ENCODE measurements around the gene STK24.

STK24 gene

GRCh38 chr13:98563071-98563470 lies 13.8 kb downstream of the STK24 start:
- Histone ChIP-seq H3K79me2 (ENCODE audit: low read length) (peaks cover 97% of the 10 kb centered on the region), H3K9me3 (ENCODE audit: insufficient read depth, low read length) (no peaks in the 10 kb centered on the region), H3K27me3 (ENCODE audit: low read depth, low read length) (no peaks in the 10 kb centered on the region), H3K4me3 (ENCODE audit: low read length) (no peak overlapping the region), H3K9ac (ENCODE audit: low read length) (no peak overlapping the region), H2AFZ (ENCODE audit: low read depth, low read length) (no peak overlapping the region), H4K20me1 (ENCODE audit: insufficient read depth, low read length) (peaks cover 94% of the 10 kb centered on the region), H3K4me1 (ENCODE audit: low read length) (peaks cover 21% of the 10 kb centered on the region), H3K4me2 (ENCODE audit: low read length) (peak overlapping the region; percentile 29; the same call in 1 of the 2 replicates), H3K27ac (ENCODE audit: low read length) (no peak overlapping the region), H3K36me3 (replicated peaks; ENCODE audit: low read depth, low read length) (peaks cover 4% of the 10 kb centered on the region)
- TF ChIP-seq CTCF (IDR thresholded peaks at IDR 0.05; ENCODE audit: low read depth, low read length) (no peak), EZH2phosphoT487 (IDR thresholded peaks at IDR 0.05; ENCODE audit: low read depth) (no peak)

- no peak overlapping the region for H3K4me2 ChIP-seq (ENCODE audit: low read length)
- no peak overlapping the region for H3K4me3 ChIP-seq (ENCODE audit: low read length)
- H3K36me3 ChIP-seq (replicated peaks; ENCODE audit: low read depth, low read length) = peaks cover 3% of the 10 kb centered on the region
- H3K27ac ChIP-seq (ENCODE audit: low read length) = no peak overlapping the region
- H3K27me3 ChIP-seq (ENCODE audit: low read depth, low read length) = no peaks in the 10 kb centered on the region
- H3K79me2 ChIP-seq (ENCODE audit: low read length) = peaks cover 94% of the 10 kb centered on the region
- no peak overlapping the region for H2AFZ ChIP-seq (ENCODE audit: low read depth, low read length)
- H4K20me1 ChIP-seq (ENCODE audit: insufficient read depth, low read length) = peaks cover 88% of the 10 kb centered on the region
- TF ChIP-seq EZH2phosphoT487 (IDR thresholded peaks at IDR 0.05; ENCODE audit: low read depth) (no peak), CTCF (IDR thresholded peaks at IDR 0.05; ENCODE audit: low read depth, low read length) (no peak)
- H3K9ac ChIP-seq (ENCODE audit: low read length) = no peak overlapping the region
- H3K4me1 ChIP-seq (ENCODE audit: low read length) = peaks cover 14% of the 10 kb centered on the region
- H3K9me3 ChIP-seq (ENCODE audit: insufficient read depth, low read length) = no peaks in the 10 kb centered on the region
Measured at GRCh38 chr13:98559169-98559568, 17.7 kb downstream of the STK24 start.

GRCh38 chr13:98557937-98558792 lies 18.7 kb downstream of the STK24 start:
- no peak overlapping the region for H3K4me2 ChIP-seq (ENCODE audit: low read length)
- H3K27ac ChIP-seq (ENCODE audit: low read length) = no peak overlapping the region
- H3K9ac ChIP-seq (ENCODE audit: low read length) = no peak overlapping the region
- H3K79me2 ChIP-seq (ENCODE audit: low read length) = peaks cover 94% of the 10 kb centered on the region
- TF ChIP-seq EZH2phosphoT487 (IDR thresholded peaks at IDR 0.05; ENCODE audit: low read depth) = no peak
- no peak for TF ChIP-seq CTCF (IDR thresholded peaks at IDR 0.05; ENCODE audit: low read depth, low read length)
- H3K27me3 ChIP-seq (ENCODE audit: low read depth, low read length) = no peaks in the 10 kb centered on the region
- H4K20me1 ChIP-seq (ENCODE audit: insufficient read depth, low read length) = peaks cover 89% of the 10 kb centered on the region
- H3K4me1 ChIP-seq (ENCODE audit: low read length) = peaks cover 9% of the 10 kb centered on the region
- peaks cover 3% of the 10 kb centered on the region for H3K36me3 ChIP-seq (replicated peaks; ENCODE audit: low read depth, low read length)
- H2AFZ ChIP-seq (ENCODE audit: low read depth, low read length) = no peak overlapping the region
- no peaks in the 10 kb centered on the region for H3K9me3 ChIP-seq (ENCODE audit: insufficient read depth, low read length)
- H3K4me3 ChIP-seq (ENCODE audit: low read length) = no peak overlapping the region

GRCh38 chr13:98556968-98557631 lies 19.8 kb downstream of the STK24 start:
- H3K9me3 ChIP-seq (ENCODE audit: insufficient read depth, low read length) = no peaks in the 10 kb centered on the region
- H3K36me3 ChIP-seq (replicated peaks; ENCODE audit: low read depth, low read length) = peaks cover 3% of the 10 kb centered on the region
- H3K4me1 ChIP-seq (ENCODE audit: low read length) = peaks cover 6% of the 10 kb centered on the region; the same call in 1 of the 2 replicates
- H3K27me3 ChIP-seq (ENCODE audit: low read depth, low read length) = no peaks in the 10 kb centered on the region
- H2AFZ ChIP-seq (ENCODE audit: low read depth, low read length) = no peak overlapping the region
- H3K79me2 ChIP-seq (ENCODE audit: low read length) = peaks cover 94% of the 10 kb centered on the region
- no peak for TF ChIP-seq CTCF (IDR thresholded peaks at IDR 0.05; ENCODE audit: low read depth, low read length)
- no peak for TF ChIP-seq EZH2phosphoT487 (IDR thresholded peaks at IDR 0.05; ENCODE audit: low read depth)
- H4K20me1 ChIP-seq (ENCODE audit: insufficient read depth, low read length) = peaks cover 91% of the 10 kb centered on the region
- H3K27ac ChIP-seq (ENCODE audit: low read length) = no peak overlapping the region
- H3K9ac ChIP-seq (ENCODE audit: low read length) = no peak overlapping the region
- H3K4me3 ChIP-seq (ENCODE audit: low read length) = no peak overlapping the region
- H3K4me2 ChIP-seq (ENCODE audit: low read length) = no peak overlapping the region

Data from OCI-LY3 (cell line).